Fibroblast of lung (primary cell): ENCODE measurements around the gene DNAJC11. TPM values are rescaled to one million over a fixed set of nuclear protein-coding genes. Genes with fewer than 3 reads are reported as not detected.
A peak's percentile ranks its signal among the peaks of the same experiment; 100 is the strongest.
"Not testable (repeated sequence)": the region's sequence is repeated elsewhere in the genome, so short reads cannot be mapped to it uniquely, and the experiment has no call there.

Experiments used
- DNase-seq, 2 donors: peaks; one replicate each; pipeline versions ENCODE4 v3.0.0 to v3.0.0-alpha.2; 2010; ENCODE audit warnings: low read depth in 2 of 2
- H2AFZ ChIP-seq: 2 replicates; pipeline ENCODE4 v1.5.1; 2012; ENCODE audit warnings: low read length, control low read depth, inconsistent platforms
- H3K27ac ChIP-seq: 2 replicates; pipeline ENCODE4 v1.5.1; 2011; ENCODE audit warnings: low read length, control low read depth; ENCODE audit not compliant: insufficient read depth
- H3K27me3 ChIP-seq: 2 replicates; pipeline ENCODE4 v1.5.1; 2011; ENCODE audit warnings: mild to moderate bottlenecking, low read length; ENCODE audit not compliant: control insufficient read depth, insufficient read depth
- H3K36me3 ChIP-seq: 2 replicates; pipeline ENCODE4 v1.5.1; 2011; ENCODE audit warnings: low read length; ENCODE audit not compliant: control insufficient read depth, insufficient read depth
- H3K4me1 ChIP-seq: 2 replicates; pipeline ENCODE4 v1.5.1; 2011; ENCODE audit warnings: low read length; ENCODE audit not compliant: control insufficient read depth, insufficient read depth; ENCODE audit errors: extremely low read depth
- H3K4me2 ChIP-seq: 2 replicates; pipeline ENCODE4 v1.5.1; 2011; ENCODE audit warnings: low read length, control low read depth; ENCODE audit not compliant: insufficient read depth; ENCODE audit errors: extremely low read depth
- H3K4me3 ChIP-seq, 4 experiments: fragments of 200-600 bp in 1 of 4; sonication (generic) in 1 of 4; replicated peaks in 1 of 4; 2 replicates each; pipeline ENCODE4 v1.5.1; 2011 to 2016; ENCODE audit warnings: low read length in 4 of 4, low read depth in 3 of 4, mild to moderate bottlenecking in 3 of 4, control low read depth in 2 of 4, inconsistent platforms in 1 of 4, mixed read lengths in 1 of 4; ENCODE audit not compliant: insufficient read depth in 1 of 4; ENCODE audit errors: control extremely low read depth in 1 of 4
- H3K79me2 ChIP-seq: 2 replicates; pipeline ENCODE4 v1.5.1; 2012; ENCODE audit warnings: mild to moderate bottlenecking, low read length, inconsistent platforms; ENCODE audit not compliant: control insufficient read depth, insufficient read depth
- H3K9ac ChIP-seq: 2 replicates; pipeline ENCODE4 v1.5.1; 2011; ENCODE audit warnings: mild to moderate bottlenecking, low read length, control low read depth; ENCODE audit not compliant: insufficient read depth
- H3K9me3 ChIP-seq: 2 replicates; pipeline ENCODE4 v1.5.1; 2012; ENCODE audit warnings: low read depth, low read length; ENCODE audit not compliant: control insufficient read depth, insufficient read depth
- H4K20me1 ChIP-seq: 2 replicates; pipeline ENCODE4 v1.5.1; 2011; ENCODE audit warnings: low read length; ENCODE audit not compliant: control insufficient read depth, insufficient read depth; ENCODE audit errors: extremely low read depth
- EZH2 ChIP-seq: IDR thresholded peaks from 2 replicates; pipeline ENCODE4 v1.5.1; 2012; ENCODE audit warnings: low read length, control low read depth, mild to moderate bottlenecking; ENCODE audit errors: missing control alignments
- polyA plus RNA-seq, 2 donors: library from polyadenylated mRNA; depleted of rRNA in 1 of 2; stranded (reverse) in 1 of 2; unstranded in 1 of 2; fragments of >200 nt; gene quantifications; 2 replicates each; pipeline ENCODE4 v1.2.1, GENCODE V29; 2011 to 2012; ENCODE audit warnings: missing spikeins in 1 of 2
- total RNA-seq: library from RNA; depleted of rRNA; stranded (reverse); fragments of >200 nt; gene quantifications from 2 replicates; pipeline ENCODE4 v1.2.1, GENCODE V29; 2014
- TF ChIP-seq, protein P1 (sequence below), 2 donors: IDR thresholded peaks in 1 of 2; conservative IDR thresholded peaks in 1 of 2; 1 replicate in 1 of 2; 2 replicates in 1 of 2; pipeline ENCODE4 v1.5.1; 2011 to 2012; ENCODE audit warnings: low read length in 2 of 2, control low read depth in 1 of 2, inconsistent platforms in 1 of 2, low read depth in 1 of 2, mild to moderate bottlenecking in 1 of 2

Gene DNAJC11
- total and polyA plus RNA-seq, 2 donors (not counting 1 experiment from before 2014, with no cell fraction given): 31.8 to 35.2 TPM

DNA sequence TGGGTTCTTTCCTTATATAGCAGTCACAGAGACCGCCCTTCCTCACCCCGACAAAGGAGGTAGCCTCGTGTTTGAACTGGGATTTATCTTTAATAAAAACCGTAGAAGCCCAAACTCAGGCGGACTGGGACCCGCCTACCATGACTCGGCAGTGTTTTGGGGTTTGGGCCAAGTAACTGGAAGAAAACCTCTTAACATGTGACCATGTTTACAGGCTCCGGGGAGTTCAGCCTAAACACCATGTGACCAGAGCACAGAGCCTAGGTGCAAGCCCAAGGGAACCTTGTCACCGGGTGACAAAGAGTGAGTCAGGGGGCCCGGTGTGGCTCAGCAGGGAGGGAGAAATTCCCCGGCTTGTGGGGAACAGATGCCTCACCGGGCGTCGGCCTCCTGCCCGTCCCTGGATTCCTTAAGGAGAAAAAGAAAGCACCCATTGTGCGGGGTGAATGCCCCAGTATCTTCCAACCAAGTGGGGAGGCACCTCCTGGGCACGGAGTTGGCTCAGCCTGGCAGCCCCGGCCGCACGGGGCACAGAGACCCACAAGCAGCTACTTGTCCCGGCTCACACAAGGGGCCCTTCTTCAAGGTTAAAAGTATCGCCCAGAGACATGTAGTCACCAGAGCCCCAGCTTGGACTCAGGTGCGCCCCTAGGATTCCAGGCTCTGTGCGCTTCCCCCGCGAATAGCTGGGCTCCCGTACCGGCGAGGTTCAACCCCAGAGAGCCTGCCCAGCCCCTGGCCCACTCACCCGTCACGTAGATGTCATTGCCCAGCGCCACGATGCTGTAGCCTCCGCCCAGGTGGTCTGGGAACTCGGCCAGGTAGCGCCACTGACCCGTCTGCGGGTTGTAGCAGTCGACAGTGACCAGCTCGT, 100.3 kb downstream of the DNAJC11 start:
- Histone ChIP-seq H3K79me2 (peaks cover 55% of the 10 kb centered on the region), H3K4me1 (peaks cover 11% of the 10 kb centered on the region)

DNA sequence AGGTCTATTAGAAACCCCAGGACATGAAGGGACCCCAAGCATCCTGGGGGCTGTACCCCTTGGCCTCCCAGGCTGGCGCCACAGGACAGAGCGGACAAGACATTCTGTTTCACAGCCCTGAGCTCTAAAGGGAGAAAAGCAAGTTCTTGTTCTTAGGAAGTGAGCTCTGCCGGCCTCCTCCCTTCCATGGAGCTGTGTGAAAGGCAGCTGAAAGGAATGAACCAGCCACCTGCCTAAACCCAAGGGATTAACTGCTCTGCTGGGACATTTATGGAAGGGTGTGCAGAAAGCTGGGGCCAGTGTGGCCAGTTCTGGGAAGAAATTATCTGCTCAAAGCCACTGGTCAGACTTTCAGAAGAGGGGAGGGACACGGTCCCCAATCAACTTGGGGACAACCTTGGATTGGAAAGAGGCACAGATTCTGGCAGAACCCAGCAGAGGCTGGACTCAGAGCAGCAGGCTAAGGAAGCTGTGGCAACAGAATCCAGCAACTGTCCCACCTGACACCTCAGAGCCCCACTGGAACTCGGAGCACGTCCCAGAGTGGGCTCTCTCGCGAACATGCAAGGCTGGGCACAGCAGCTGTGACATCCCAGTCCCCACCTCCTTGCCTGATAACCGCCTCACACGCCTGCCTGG, 101.1 kb downstream of the DNAJC11 start:
- TF ChIP-seq, protein P1, sequence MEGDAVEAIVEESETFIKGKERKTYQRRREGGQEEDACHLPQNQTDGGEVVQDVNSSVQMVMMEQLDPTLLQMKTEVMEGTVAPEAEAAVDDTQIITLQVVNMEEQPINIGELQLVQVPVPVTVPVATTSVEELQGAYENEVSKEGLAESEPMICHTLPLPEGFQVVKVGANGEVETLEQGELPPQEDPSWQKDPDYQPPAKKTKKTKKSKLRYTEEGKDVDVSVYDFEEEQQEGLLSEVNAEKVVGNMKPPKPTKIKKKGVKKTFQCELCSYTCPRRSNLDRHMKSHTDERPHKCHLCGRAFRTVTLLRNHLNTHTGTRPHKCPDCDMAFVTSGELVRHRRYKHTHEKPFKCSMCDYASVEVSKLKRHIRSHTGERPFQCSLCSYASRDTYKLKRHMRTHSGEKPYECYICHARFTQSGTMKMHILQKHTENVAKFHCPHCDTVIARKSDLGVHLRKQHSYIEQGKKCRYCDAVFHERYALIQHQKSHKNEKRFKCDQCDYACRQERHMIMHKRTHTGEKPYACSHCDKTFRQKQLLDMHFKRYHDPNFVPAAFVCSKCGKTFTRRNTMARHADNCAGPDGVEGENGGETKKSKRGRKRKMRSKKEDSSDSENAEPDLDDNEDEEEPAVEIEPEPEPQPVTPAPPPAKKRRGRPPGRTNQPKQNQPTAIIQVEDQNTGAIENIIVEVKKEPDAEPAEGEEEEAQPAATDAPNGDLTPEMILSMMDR (conservative IDR thresholded peaks at IDR 0.05 in 1 of 2, IDR thresholded peaks at IDR 0.05 in 1 of 2; ENCODE audit: low read depth in 1 of 2, low read length in 2 of 2): no peak
- TF ChIP-seq EZH2: no peak
- Histone ChIP-seq H3K4me3 (peak overlapping the region; percentile 71 to 99 (median 94)), H3K9me3 (no peaks in the 10 kb centered on the region), H3K4me1 (peaks cover 11% of the 10 kb centered on the region), H3K36me3 (peaks cover 21% of the 10 kb centered on the region), H2AFZ (no peak overlapping the region), H4K20me1 (no peaks in the 10 kb centered on the region), H3K9ac (peak overlapping the region; percentile 88), H3K4me2 (peak overlapping the region; percentile 95), H3K79me2 (peaks cover 62% of the 10 kb centered on the region), H3K27me3 (no peaks in the 10 kb centered on the region), H3K27ac (peak overlapping the region; percentile 92)
- DNase-seq: no peak

More for the DNA sequence above, 100.3 kb downstream of the DNAJC11 start:
- Histone ChIP-seq H3K9ac (peak overlapping the region; percentile 88), H3K9me3 (no peaks in the 10 kb centered on the region), H3K27me3 (no peaks in the 10 kb centered on the region), H4K20me1 (no peaks in the 10 kb centered on the region), H3K4me3 (peak overlapping the region; percentile 71 to 99 (median 94)), H3K36me3 (peaks cover 17% of the 10 kb centered on the region), H3K4me2 (peak overlapping the region; percentile 95), H3K27ac (peak overlapping the region; percentile 92), H2AFZ (no peak overlapping the region)
- TF ChIP-seq, protein P1 (conservative IDR thresholded peaks at IDR 0.05 in 1 of 2, IDR thresholded peaks at IDR 0.05 in 1 of 2; ENCODE audit: low read depth in 1 of 2, low read length in 2 of 2): peak in 1 of 2 donors; percentile 6
- no peak for TF ChIP-seq EZH2
- peak; percentile 92 to 96 for DNase-seq

DNA sequence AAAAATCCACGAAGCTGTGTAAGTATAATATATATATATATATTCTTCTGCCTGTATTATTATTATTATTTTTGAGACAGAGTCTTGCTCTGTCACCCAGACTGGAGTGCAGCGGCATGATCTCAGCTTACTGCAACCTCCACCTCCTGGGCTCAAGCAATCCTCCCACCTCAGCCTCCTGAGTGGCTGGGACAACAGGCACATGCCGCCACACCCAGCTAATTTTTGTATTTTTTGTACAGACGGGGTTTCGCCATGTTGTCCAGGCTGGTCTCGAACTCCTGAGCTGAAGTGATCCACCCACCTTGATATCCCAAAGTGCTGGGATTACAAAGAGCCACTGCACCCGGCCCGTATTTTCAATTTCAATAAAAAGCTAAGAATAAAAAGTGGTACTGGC, 101.6 kb downstream of the DNAJC11 start:
- DNase-seq, H4K20me1 ChIP-seq, H3K9ac ChIP-seq, H3K27me3 ChIP-seq, H2AFZ ChIP-seq, H3K9me3 ChIP-seq: not testable (repeated sequence)
- Histone ChIP-seq H3K4me1 (peaks cover 11% of the 10 kb centered on the region), H3K4me3 (peak overlapping the region; percentile 71 to 99 (median 94)), H3K27ac (peak overlapping the region; percentile 92), H3K79me2 (peaks cover 67% of the 10 kb centered on the region), H3K36me3 (peaks cover 24% of the 10 kb centered on the region), H3K4me2 (peak overlapping the region; percentile 95)
